HepG2 (cell line): Measurements from ENCODE around the gene UCHL3. TPM values are rescaled to one million over a fixed set of nuclear protein-coding genes. Genes with fewer than 3 reads are reported as not detected.

ENCODE experiments used
- AHR ChIP-seq: IDR thresholded peaks from 2 replicates; pipeline ENCODE4 v1.6.1; 2018; ENCODE audit warnings: missing genetic modification reagents, missing compliant biosample characterization
- ATF4 ChIP-seq, 2 experiments: fragments of 450-650 bp in 1 of 2; sonication (generic) in 1 of 2; formaldehyde crosslinking; IDR thresholded peaks; 2 replicates each; pipeline versions ENCODE4 v1.5.0 to v1.8.0; 2020 to 2022; ENCODE audit warnings: mild to moderate bottlenecking in 1 of 2, missing genetic modification reagents in 1 of 2
- CBX5 ChIP-seq: sonication (generic); formaldehyde crosslinking; IDR thresholded peaks from 2 replicates; pipeline ENCODE4 v1.4.0; 2020; ENCODE audit warnings: missing genetic modification reagents, borderline replicate concordance
- EZH2 ChIP-seq: conservative IDR thresholded peaks from 2 replicates; pipeline ENCODE4 v1.6.1; 2012; ENCODE audit warnings: mild to moderate bottlenecking, low read depth, low read length, moderate library complexity
- FOXA3 ChIP-seq: IDR thresholded peaks from 2 replicates; pipeline ENCODE4 v1.6.1; 2016; ENCODE audit warnings: missing genetic modification reagents, missing compliant biosample characterization
- HNF1A ChIP-seq, 2 experiments: sonication (generic) in 1 of 2; formaldehyde crosslinking in 1 of 2; IDR thresholded peaks; 2 replicates each; pipeline versions ENCODE4 v1.4.0 to v1.6.1; 2016 to 2020; ENCODE audit warnings: borderline replicate concordance in 1 of 2, low read depth in 1 of 2, mild to moderate bottlenecking in 1 of 2, missing genetic modification reagents in 1 of 2
- HNF4A ChIP-seq: sonication (generic); formaldehyde crosslinking; IDR thresholded peaks from 2 replicates; pipeline ENCODE4 v1.4.0; 2020; ENCODE audit warnings: missing genetic modification reagents
- MTA1 ChIP-seq: sonication (generic); formaldehyde crosslinking; IDR thresholded peaks from 2 replicates; pipeline ENCODE4 v1.4.0; 2020; ENCODE audit warnings: missing genetic modification reagents, mild to moderate bottlenecking, borderline replicate concordance
- NONO ChIP-seq, 2 experiments: fragments of 450-650 bp in 1 of 2; sonication (generic) in 1 of 2; formaldehyde crosslinking in 1 of 2; IDR thresholded peaks in 1 of 2; conservative IDR thresholded peaks in 1 of 2; 2 replicates each; pipeline versions ENCODE4 v1.6.1 to v1.8.0; 2017 to 2022; ENCODE audit warnings: mild to moderate bottlenecking in 1 of 2, missing genetic modification reagents in 1 of 2, moderate library complexity in 1 of 2
- PTBP1 ChIP-seq: fragments of 200-400 bp; formaldehyde crosslinking; IDR thresholded peaks from 2 replicates; pipeline ENCODE4 v1.6.1; 2018; ENCODE audit warnings: low read length, low read depth; ENCODE audit not compliant: poor library complexity, severe bottlenecking
- RNF2 ChIP-seq: fragments of 450-650 bp; conservative IDR thresholded peaks from 2 replicates; pipeline ENCODE4 v1.6.1; 2016; ENCODE audit warnings: low read depth
- SETDB1 ChIP-seq: sonication (generic); formaldehyde crosslinking; IDR thresholded peaks from 2 replicates; pipeline ENCODE4 v1.5.1; 2020; ENCODE audit warnings: missing genetic modification reagents, mild to moderate bottlenecking, borderline replicate concordance
- ZBTB8A ChIP-seq: sonication (generic); formaldehyde crosslinking; IDR thresholded peaks from 2 replicates; pipeline ENCODE4 v1.4.0; 2020; ENCODE audit warnings: mild to moderate bottlenecking, low read depth, missing genetic modification reagents, borderline replicate concordance
- ZMAT5 ChIP-seq: sonication (generic); formaldehyde crosslinking; IDR thresholded peaks from 2 replicates; pipeline ENCODE4 v1.5.0; 2020; ENCODE audit warnings: mild to moderate bottlenecking, low read depth, missing genetic modification reagents, borderline replicate concordance
- ZNF282 ChIP-seq: fragments of 450-650 bp; IDR thresholded peaks from 2 replicates; pipeline ENCODE4 v1.6.1; 2018; ENCODE audit not compliant: partially characterized antibody
- ZNF382 ChIP-seq: sonication (generic); formaldehyde crosslinking; IDR thresholded peaks from 2 replicates; pipeline ENCODE4 v1.5.0; 2020; ENCODE audit warnings: missing genetic modification reagents, mild to moderate bottlenecking, borderline replicate concordance
- ZNF549 ChIP-seq: sonication (generic); formaldehyde crosslinking; IDR thresholded peaks from 2 replicates; pipeline ENCODE4 v1.5.0; 2020; ENCODE audit warnings: missing genetic modification reagents
- ZNF556 ChIP-seq: sonication (generic); formaldehyde crosslinking; IDR thresholded peaks from 2 replicates; pipeline ENCODE4 v1.4.0; 2020; ENCODE audit warnings: mild to moderate bottlenecking, missing genetic modification reagents, borderline replicate concordance
- ZSCAN12 ChIP-seq: sonication (generic); formaldehyde crosslinking; IDR thresholded peaks from 2 replicates; pipeline ENCODE4 v1.9.0; 2021; ENCODE audit warnings: mild to moderate bottlenecking, missing genetic modification reagents
- ZZZ3 ChIP-seq: sonication (generic); formaldehyde crosslinking; IDR thresholded peaks from 2 replicates; pipeline ENCODE4 v1.4.0; 2020; ENCODE audit warnings: missing genetic modification reagents, mild to moderate bottlenecking, borderline replicate concordance
- polyA plus RNA-seq, 8 experiments: library from polyadenylated mRNA; depleted of rRNA in 3 of 8; stranded (reverse) in 7 of 8; unstranded in 1 of 8; fragments of >200 nt; fragmentation: Illumina TruSeq in 4 of 8; extraction: Trizol in 4 of 8; gene quantifications; 2 replicates each; pipeline versions ENCODE4 v1.2.1 to v1.2.3, GENCODE V29; 2011 to 2016; ENCODE audit warnings: low read depth in 4 of 8, missing spikeins in 1 of 8, mixed read lengths in 1 of 8; ENCODE audit not compliant: insufficient read depth in 1 of 8
- total RNA-seq, 5 experiments: library from RNA; depleted of rRNA; stranded (reverse); fragments of >200 nt; fragmentation: Illumina TruSeq; extraction: Trizol; gene quantifications; 2 replicates each; pipeline ENCODE4 v1.2.3, GENCODE V29; 2016; ENCODE audit warnings: low read depth in 1 of 5

UCHL3 gene
- total and polyA plus RNA-seq, 2 of the 13 experiments (the other 11 are each of a cell fraction or from before 2014, with no cell fraction given): 36.2 to 93.3 TPM

- 0 out of 4 replicates have a peak, but pooled peaks of 1 of the 2 experiments have one; percentile 1 for TF ChIP-seq ATF4 (CRISPR knock-in tag; IDR thresholded peaks at IDR 0.05)
- peak; percentile 55; the same call in 1 of the 2 replicates for TF ChIP-seq CBX5 (CRISPR knock-in tag)
- TF ChIP-seq NONO (IDR thresholded peaks at IDR 0.05): no peak
- TF ChIP-seq NONO (CRISPR knock-in tag; conservative IDR thresholded peaks at IDR 0.05): peak; percentile 84
- no peak for TF ChIP-seq HNF1A (IDR thresholded peaks at IDR 0.05; ENCODE audit: low read depth)
- TF ChIP-seq HNF1A (CRISPR knock-in tag; IDR thresholded peaks at IDR 0.05; ENCODE audit: borderline replicate concordance): peak; percentile 13; the same call in 1 of the 2 replicates
- peak; percentile 77 for TF ChIP-seq RNF2
- TF ChIP-seq ZNF282: no peak
- TF ChIP-seq PTBP1: peak; percentile 50
- no peak for TF ChIP-seq ZMAT5
- peak; percentile 78; the same call in 1 of the 2 replicates for TF ChIP-seq ZNF556 (CRISPR knock-in tag)
- no peak for TF ChIP-seq ZZZ3 (CRISPR knock-in tag)
- TF ChIP-seq ZBTB8A (CRISPR knock-in tag): no peak
- no peak for TF ChIP-seq SETDB1
- TF ChIP-seq MTA1 (CRISPR knock-in tag): no peak
- no peak for TF ChIP-seq ZNF382 (CRISPR knock-in tag)
- peak; percentile 70 for TF ChIP-seq FOXA3 (CRISPR knock-in tag)
- TF ChIP-seq EZH2: no peak
- TF ChIP-seq ZSCAN12 (CRISPR knock-in tag): no peak
- TF ChIP-seq AHR (CRISPR knock-in tag): no peak
- no peak for TF ChIP-seq HNF4A
- no peak for TF ChIP-seq ZNF549
These were observed at the start of gene UCHL3 (continued) for GRCh38 chr13:75549262-75550158.
